ENCODE data around the gene RDH13.

DNA sequence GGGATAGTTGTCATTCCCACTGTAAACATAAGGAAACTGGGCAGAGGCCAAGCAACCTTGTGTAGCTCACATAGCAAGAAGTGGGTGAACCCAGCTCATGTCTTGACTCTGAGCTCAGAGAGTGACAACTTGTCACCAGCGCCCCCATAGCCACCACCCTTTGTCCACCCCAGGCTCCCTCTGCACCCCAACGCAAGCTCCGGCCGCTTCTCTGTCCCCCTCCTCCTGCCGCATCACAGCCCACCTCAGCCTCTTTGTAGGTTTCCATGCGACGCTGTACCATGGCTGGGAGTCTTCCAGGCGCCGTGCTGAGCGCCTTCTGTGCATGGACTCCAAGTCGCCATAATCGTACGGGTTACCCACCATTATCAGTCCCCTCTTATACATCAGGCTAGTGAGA, 28.2 kb downstream of the RDH13 start:
- TF ChIP-seq CTCF (IDR thresholded peaks at IDR 0.05) (no peak), POLR2A (IDR thresholded peaks at IDR 0.05) (no peak)
